Measurements from ENCODE around the gene PARD6A.

DNA sequence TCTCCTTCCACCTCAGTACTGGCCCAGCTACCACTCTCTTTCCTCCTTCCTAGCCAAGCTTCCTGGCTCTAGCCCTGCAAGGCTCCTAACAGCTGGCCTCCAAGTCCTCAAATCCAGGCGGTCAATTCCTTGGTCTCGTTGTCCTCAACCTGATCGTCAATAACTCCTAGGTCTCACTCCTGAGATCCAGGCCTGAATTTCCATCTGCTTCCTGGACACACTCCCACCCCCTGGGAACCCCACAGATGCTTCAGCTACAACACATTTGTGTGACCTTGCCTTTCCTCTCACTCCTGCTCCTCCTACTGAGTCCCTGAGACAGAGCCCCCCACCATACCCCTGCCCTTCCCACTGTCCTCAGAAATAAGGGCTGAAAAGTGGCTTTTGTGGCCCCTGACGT is 3.5 kb downstream of the PARD6A start:
- TF ChIP-seq, protein P1, sequence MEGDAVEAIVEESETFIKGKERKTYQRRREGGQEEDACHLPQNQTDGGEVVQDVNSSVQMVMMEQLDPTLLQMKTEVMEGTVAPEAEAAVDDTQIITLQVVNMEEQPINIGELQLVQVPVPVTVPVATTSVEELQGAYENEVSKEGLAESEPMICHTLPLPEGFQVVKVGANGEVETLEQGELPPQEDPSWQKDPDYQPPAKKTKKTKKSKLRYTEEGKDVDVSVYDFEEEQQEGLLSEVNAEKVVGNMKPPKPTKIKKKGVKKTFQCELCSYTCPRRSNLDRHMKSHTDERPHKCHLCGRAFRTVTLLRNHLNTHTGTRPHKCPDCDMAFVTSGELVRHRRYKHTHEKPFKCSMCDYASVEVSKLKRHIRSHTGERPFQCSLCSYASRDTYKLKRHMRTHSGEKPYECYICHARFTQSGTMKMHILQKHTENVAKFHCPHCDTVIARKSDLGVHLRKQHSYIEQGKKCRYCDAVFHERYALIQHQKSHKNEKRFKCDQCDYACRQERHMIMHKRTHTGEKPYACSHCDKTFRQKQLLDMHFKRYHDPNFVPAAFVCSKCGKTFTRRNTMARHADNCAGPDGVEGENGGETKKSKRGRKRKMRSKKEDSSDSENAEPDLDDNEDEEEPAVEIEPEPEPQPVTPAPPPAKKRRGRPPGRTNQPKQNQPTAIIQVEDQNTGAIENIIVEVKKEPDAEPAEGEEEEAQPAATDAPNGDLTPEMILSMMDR (IDR thresholded peaks at IDR 0.05): no peak
- TF ChIP-seq POLR2AphosphoS5 (IDR thresholded peaks at IDR 0.05; ENCODE audit: low read depth, low read length) (no peak), SIN3A (IDR thresholded peaks at IDR 0.05; ENCODE audit: borderline replicate concordance, insufficient read depth, low read depth, low read length) (no peak), TCF7L2 (IDR thresholded peaks at IDR 0.05; ENCODE audit: low read depth, low read length) (no peak)
- TF ChIP-seq, protein P2, sequence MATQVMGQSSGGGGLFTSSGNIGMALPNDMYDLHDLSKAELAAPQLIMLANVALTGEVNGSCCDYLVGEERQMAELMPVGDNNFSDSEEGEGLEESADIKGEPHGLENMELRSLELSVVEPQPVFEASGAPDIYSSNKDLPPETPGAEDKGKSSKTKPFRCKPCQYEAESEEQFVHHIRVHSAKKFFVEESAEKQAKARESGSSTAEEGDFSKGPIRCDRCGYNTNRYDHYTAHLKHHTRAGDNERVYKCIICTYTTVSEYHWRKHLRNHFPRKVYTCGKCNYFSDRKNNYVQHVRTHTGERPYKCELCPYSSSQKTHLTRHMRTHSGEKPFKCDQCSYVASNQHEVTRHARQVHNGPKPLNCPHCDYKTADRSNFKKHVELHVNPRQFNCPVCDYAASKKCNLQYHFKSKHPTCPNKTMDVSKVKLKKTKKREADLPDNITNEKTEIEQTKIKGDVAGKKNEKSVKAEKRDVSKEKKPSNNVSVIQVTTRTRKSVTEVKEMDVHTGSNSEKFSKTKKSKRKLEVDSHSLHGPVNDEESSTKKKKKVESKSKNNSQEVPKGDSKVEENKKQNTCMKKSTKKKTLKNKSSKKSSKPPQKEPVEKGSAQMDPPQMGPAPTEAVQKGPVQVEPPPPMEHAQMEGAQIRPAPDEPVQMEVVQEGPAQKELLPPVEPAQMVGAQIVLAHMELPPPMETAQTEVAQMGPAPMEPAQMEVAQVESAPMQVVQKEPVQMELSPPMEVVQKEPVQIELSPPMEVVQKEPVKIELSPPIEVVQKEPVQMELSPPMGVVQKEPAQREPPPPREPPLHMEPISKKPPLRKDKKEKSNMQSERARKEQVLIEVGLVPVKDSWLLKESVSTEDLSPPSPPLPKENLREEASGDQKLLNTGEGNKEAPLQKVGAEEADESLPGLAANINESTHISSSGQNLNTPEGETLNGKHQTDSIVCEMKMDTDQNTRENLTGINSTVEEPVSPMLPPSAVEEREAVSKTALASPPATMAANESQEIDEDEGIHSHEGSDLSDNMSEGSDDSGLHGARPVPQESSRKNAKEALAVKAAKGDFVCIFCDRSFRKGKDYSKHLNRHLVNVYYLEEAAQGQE (IDR thresholded peaks at IDR 0.05; ENCODE audit: insufficient read depth in 1 of 2, low read depth in 2 of 2, low read length in 1 of 2): no peak
